ENCODE measurements around the gene LBHD1.
A peak's percentile ranks its signal among the peaks of the same experiment; 100 is the strongest.
"Not testable (repeated sequence)": the region's sequence is repeated elsewhere in the genome, so short reads cannot be mapped to it uniquely, and the experiment has no call there.

Gene LBHD1

DNA sequence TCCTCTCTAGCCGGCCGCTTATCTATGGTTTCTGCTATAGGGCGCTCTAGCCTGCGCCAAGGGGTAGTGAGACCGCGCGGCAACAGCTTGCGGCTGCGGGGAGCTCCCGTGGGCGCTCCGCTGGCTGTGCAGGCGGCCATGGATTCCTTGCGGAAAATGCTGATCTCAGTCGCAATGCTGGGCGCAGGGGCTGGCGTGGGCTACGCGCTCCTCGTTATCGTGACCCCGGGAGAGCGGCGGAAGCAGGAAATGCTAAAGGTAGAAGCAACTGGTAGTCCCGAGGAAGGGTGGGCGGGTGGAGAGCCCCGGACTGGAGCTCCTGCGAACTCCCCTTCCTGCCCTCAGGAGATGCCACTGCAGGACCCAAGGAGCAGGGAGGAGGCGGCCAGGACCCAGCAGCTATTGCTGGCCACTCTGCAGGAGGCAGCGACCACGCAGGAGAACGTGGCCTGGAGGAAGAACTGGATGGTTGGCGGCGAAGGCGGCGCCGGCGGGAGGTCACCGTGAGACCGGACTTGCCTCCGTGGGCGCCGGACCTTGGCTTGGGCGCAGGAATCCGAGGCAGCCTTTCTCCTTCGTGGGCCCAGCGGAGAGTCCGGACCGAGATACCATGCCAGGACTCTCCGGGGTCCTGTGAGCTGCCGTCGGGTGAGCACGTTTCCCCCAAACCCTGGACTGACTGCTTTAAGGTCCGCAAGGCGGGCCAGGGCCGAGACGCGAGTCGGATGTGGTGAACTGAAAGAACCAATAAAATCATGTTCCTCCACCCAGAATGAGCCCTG is at the start of gene LBHD1, which contains the start of gene UQCC3:
TSS of gene LBHD1 (minus strand) at position 660 of the 782 bp plus-strand sequence. CDS start 2,236 bp downstream, outside the sequence.
TSS of gene UQCC3 (plus strand) at position 66 of the 782 bp plus-strand sequence. CDS start at position 139, 73 bp downstream.
- peak; percentile 94 for DNase-seq (ENCODE audit: low spot score)

DNA sequence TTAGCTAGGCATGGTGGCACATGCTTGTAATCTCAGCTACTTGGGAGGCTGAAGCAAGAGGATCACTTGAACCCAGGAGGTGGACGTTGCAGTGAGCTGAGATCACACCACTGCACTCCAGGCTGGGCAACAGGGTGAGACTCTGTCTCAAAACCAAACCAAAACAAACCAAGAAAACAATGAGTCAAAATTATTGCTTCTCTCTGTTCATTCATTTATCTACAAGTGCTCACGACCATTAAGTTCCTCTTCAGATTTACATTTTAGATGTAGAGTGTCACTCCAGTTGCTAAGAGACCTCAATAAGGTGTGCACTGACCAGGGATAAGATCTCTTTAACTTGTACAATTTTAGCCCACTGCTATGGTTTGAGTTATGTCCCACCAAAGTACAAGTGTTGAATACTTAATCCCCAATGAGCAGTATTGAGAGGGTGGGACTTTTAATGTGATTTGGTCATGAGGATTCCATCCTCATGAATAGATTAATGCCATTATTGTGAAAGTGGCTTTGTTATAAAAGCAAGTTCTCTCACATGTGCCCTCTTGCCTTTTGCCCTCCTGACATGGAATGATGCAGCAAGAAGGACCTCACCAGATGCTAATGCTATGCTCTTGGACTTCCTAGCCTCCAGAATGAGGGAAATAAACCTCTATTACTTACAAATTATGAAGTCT is 47.4 kb upstream of the LBHD1 start:
- DNase-seq (ENCODE audit: low spot score) = no peak

DNA sequence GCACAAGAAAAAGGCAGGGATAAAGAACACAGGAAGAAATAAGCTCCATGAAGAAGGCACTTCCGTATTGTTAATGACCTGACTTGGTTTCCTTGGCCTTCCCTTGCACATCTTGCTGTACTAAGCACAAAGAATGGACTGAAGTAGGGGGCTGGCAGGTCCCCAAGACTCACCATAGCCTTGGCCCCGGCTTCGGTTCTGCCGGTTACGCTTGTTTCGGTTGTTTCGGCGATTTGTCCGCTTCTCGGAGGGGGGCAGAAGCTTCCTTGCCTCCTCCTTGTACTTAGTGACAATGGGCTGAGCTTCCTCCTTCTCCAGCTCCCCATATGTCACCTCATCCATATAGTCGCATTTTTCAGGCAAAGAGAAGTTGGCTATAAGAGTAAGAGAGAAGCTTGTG is 44.7 kb upstream of the LBHD1 start:
- DNase-seq (ENCODE audit: low spot score) = no peak

DNA sequence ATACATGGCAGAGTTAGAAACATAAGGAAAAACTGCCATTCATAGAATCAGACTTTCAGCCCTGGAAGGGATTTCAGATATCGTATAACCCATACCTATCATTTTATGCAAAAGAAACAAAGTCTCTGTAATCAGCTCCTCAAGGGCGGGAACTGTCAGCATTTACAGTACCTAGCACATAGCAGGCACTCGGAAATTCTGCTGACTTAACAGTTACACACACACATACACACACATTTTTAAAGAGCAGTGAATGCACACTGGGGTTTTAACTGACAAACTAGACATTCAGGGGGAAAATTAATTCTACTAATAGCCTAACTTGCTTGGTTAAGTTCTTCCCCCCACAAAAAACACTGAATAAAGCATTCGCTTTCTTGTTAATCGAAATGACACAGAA is 44.1 kb upstream of the LBHD1 start:
- DNase-seq (ENCODE audit: low spot score) = no peak

DNA sequence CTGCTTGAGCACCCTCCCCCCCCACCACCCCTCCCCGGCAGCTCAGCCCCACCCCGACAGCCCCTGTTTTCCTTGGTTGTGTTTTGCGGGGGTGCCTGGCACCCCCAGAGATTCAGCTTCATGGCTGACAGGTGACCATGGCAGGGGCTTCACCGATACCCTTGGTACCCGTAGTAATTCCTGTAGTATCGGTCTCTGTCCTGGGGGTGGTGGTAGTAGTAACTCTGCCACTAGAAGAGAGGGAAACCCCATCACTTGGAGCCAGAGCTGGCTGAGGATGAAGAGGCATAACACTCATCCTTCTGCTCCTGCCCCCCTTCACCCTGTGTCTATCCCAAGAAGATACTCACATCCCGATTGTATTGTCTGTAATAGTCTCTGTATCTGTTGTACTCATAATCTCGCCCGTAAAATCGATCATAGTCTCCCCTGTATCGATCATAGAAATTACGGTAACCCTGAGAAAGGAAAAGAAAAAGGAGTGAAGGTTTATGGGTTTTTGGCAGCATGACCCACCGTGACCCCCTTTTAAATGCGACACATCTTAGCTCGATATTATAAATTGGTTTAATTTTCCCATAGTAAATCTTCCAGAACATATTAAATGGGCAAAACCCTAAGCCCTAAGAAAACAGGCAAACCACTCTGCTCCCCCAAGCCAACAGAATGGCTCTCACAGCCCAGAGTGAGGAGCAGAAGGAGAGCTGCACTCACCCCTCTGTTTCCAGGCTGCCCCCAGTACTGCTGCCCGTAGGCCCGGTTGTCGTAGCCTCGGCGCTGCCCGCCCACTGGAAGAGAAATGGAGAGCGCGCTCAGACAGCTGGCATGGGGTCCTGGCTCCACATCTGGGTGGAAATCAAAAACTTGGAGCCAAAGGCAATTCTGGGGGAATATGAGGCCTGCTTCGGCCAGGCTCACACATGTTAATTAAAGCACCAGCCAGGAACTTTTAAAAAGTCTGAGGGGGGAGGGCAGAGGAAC is 43.4 kb upstream of the LBHD1 start:
- DNase-seq (ENCODE audit: low spot score) = no peak

DNA sequence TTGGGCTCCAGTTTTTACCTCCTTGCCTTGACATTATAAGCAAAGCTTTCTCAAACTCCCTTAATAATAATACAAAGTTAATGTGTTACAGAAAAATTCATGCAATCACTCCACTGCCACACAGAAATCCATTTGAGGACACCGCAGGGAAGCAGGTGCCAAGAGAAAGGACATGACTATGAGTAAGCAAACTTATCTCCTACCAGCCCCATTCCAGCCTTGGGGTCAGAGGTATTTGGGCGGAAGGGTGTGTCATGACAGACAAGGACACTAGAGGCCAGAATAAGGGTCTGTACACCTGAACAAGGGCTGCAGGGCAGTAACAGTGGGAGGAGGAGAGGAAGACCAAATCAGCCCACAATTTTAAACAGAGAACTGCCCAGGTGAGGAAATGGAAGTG is 41.3 kb upstream of the LBHD1 start:
- peak; percentile 41 for DNase-seq (ENCODE audit: low spot score)

DNA sequence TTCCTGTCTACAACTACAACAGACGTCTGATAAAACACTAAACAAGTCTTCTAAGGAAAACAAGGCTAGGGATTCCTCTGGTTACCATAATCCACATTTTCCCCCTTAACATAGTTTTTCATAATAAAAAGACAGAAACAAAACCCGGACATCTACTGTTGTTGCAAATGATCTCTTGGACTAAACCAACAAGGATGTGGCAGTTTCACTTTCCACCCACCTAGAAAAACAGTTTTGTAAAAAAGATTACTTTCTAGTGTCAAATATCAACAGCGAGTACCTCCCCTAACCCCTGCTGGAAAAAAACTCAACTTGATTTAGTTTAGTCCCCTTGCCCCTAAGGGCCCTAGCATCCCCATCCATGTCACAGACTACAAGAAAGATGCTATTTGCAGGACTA is 40.8 kb upstream of the LBHD1 start:
- DNase-seq (ENCODE audit: low spot score) = no peak

DNA sequence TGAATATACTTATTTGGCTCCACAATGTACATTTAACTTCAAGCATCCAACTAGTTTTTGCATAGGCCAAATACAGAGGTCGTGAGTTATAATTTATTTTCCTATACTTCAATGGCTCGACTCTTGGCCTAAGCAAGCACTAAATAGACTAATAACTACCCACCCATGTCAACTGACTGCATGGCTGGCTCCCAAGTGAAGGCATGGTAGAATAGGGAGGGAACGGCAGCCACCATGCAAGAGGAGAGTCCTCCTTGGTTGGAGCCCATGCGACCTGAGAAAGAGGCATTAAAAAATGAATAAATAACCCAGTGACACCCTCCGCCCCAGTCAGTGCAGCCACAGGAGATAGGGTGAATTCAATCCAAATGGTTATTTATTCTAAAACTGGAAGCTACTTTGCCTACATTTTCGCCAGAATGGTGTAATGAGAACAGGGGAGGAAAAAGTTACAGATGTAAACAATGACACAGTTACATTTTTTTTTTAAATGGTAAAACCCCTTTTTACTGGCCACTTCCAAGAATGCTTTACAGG is 40.3 kb upstream of the LBHD1 start:
- DNase-seq (ENCODE audit: low spot score) = no peak

GRCh38 chr11:62710001-62710345 is 37.9 kb upstream of the LBHD1 start:
- no peak for DNase-seq (ENCODE audit: low spot score)

- peak; percentile 98 for DNase-seq (ENCODE audit: low spot score)
Measured at GRCh38 chr11:62709247-62710000, 37.4 kb upstream of the LBHD1 start.

DNA sequence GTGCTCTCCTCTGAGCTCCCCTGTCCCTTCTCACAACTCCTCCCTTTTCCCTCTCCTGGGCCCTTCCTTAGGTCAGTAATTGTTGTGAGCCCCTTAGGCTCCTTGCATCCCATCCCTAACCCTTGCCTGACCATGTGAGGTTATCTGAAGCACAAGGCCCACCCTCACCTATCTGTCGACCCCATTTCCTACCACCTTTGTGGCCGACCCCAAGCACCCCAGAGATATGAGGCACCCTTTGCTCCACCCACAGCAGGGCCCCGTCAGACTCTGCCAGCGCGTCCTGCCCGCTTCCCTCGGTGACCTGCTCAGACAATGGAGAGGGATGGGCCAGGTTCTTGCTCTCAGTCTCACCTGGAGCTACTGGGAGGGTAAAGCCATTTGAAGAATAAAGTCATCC is 36.7 kb upstream of the LBHD1 start:
- DNase-seq (ENCODE audit: low spot score) = peak; percentile 52

- DNase-seq (ENCODE audit: low spot score) = no peak
Measured at GRCh38 chr11:62708392-62708791, 36.3 kb upstream of the LBHD1 start.

DNA sequence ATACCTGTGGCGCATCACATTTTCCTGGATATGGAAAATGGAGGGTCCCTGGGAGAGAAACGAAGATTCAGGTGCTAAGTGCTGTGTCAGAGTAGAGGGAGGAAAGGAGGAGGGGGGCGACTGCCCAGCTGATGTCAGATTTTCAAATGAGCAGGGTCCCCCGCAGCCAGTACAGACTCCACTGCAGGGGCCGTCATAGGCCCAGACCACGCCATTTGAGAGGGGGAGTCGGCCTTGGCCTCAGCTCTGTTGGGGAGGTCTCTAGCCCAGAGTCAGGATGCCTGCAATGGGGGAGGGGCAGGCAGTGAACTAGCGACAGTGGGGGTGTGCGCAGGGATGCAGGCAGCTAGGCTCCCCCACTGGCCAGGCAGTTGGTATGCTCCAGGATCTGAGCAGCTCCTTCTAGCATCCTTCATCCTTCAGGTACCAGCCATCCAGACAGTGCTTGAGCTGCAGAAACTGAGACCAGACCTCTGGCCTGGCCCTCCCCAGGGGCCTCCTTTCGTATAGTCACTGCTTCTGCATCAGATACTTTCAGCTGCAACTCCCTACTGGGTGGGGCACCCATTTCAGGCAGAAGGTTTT is 35.3 kb upstream of the LBHD1 start, which contains the start of the genes BSCL2 and GNG3:
TSS of gene BSCL2 (minus strand) at position 148 of the 585 bp plus-strand sequence. CDS start 229 bp downstream, outside the sequence.
TSS of gene GNG3 (plus strand) at position 400 of the 585 bp plus-strand sequence. CDS start 620 bp downstream, outside the sequence.
- no peak for DNase-seq (ENCODE audit: low spot score)

- DNase-seq (ENCODE audit: low spot score) = no peak
Measured at GRCh38 chr11:62706850-62707247, 34.8 kb upstream of the LBHD1 start.

- peak; percentile 90 for DNase-seq (ENCODE audit: low spot score)
Measured at GRCh38 chr11:62705880-62706849, 34.1 kb upstream of the LBHD1 start.

DNA sequence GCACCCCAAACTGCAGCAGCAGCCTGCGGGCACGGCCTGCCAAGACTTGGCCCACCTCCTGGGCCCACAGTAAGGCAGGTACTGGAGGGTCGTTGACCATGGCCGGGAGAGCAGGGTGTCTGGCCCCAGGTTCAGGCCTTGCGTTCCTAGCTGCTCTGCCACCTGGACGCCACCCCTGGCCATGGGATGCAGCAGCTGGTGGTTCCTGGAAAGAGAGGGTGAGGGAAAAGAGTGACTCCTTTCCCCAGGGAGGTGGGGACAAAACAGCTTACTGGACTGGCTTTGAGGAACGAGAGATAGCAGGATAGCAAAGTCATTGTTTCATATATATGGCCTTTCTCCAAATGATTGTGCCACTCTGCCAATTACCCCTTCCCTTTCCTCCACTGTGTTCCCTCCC is 33.3 kb upstream of the LBHD1 start:
- DNase-seq (ENCODE audit: low spot score) = peak; percentile 44

GRCh38 chr11:62703921-62704320 is 31.9 kb upstream of the LBHD1 start:
- DNase-seq (ENCODE audit: low spot score) = not testable (repeated sequence)

DNA sequence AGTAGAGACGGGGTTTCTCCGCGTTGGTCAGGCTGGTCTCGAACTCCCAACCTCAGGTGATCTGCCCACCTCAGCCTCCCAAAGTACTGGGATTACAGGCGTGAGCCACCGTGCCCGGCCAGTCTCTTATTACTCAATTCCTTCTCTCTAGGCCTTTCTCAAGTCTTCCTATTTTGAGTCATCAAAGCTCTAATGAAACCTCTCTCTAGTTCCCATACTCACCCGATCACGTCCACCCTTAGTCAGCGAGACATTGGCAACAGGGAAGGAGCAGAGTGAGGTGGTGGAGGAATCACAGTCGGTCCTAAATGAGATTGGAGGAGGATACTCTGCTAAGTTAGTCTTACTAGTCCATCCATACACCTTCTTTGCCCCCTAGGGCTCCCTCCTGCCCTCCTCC is 30.2 kb upstream of the LBHD1 start:
- DNase-seq (ENCODE audit: low spot score) = no peak

GRCh38 chr11:62694455-62695167 is 22.5 kb upstream of the LBHD1 start:
- peak; percentile 66 for DNase-seq (ENCODE audit: low spot score)
